Kasumi-1 (cell line): ENCODE measurements around the gene KRTAP5-3.

Experiments used
- DNase-seq, 2 experiments: peaks; one replicate each; lab custom pipeline; 2025; lab: John Stamatoyannopoulos, UW

KRTAP5-3 gene

DNA sequence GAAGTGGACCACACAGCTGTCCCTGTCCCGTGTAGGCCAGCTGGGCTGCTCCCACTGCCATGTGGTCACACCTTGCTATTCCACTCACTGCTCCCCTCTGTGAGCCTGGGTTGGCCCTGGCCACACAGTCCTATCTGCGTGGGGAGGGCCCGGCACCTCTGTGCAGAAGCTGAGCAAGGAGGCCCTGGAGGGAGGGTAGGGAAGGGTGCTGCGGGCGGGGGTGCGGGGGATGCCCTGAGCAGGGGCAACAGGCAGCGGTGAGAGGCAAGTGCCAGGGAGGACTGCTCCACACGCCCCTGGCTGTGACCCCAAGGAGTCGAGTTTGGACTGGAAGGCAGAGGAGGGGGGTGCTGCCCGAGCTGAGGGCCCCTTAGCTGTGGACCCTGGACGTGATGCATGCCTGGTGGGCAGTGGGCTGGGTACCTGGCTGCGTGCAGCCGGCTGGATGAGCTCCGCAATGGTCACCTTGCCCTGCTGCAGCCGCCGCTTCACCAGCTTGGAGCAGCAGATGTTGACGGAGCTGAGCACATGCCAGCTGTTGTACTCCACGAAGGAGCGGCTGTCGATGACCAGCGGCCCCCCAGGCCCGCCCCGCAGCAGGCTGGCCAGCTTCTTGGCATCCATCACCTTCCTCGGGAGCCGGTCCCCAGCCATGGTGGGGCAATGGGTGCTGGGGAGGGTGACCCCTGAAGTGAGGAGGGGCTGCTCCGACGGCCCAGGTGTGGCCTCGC is 42.9 kb downstream of the KRTAP5-3 start:
- DNase-seq: no peak

DNA sequence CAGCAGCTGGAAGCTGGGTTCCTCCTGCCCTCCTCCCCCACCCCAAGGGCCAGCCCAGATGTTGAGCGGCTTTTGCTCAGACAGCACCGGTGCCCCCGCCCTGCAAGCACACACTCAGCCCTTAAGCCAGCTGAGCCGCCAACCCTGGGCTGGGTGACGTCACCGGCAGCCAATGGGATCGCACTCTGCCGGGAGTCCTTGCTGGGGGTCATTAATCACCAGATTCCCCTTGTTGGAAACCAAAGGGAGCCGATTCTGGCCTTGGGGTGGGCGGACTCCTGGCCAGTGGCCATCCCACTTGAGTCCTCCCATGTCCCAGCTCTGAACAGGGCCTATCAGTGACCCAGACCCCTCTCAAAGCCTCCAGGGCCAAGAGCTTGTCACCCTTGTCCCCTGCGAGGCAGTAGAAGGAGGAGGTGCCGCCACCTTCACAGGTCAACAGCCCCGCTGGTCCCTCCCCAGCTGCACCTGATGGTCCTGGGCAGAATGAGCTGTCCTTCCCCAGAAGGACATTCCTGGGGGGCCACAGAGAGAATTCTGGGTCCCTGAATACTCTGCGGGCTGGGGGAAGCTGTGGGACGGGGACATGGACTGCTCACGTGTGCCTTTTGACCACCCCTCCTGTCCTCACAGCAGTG is 43.6 kb downstream of the KRTAP5-3 start:
- DNase-seq: no peak

DNA sequence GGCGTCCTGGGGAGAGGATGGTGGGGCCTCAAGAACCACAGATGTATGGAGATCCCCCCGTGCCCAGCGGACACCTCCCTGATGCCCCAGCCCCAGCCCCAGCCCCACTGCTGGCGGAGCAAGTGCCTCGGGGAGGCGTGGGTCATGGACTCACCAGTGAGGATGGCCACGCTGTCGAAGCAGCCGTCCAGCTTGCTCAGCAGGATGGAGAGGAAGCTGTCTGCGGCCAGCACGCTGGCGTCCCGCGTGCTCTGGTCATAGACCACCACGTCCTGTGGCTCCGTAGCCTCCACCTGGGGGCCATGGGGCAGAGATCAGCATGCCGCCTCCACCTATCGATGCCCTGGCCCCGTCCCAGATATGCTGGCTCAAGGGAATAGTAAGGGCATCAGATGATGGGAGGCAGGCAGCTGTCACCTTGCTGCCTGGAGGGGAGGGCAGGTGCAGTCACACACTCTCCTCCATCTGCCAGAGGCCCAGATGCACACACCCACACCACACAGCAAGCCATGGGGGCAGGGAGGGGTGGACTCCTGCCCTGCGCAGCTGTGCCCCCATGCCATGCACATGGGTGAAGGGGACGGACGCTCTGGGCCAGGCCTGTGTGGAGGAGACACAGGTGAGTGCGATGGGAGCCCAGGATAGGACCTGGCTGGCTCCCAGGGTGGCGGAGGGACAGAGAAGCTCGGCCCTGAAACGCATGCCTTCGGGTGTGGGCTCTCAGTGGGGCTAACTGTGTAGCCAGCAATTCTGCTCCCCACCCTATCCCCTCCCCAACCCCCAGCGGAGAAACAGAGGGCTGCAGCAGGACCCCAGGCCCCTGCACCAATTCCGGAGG is 44.3 kb downstream of the KRTAP5-3 start:
- no peak for DNase-seq

- no peak for DNase-seq
Measured at GRCh38 chr11:1563149-1563638, 45.1 kb downstream of the KRTAP5-3 start.

DNA sequence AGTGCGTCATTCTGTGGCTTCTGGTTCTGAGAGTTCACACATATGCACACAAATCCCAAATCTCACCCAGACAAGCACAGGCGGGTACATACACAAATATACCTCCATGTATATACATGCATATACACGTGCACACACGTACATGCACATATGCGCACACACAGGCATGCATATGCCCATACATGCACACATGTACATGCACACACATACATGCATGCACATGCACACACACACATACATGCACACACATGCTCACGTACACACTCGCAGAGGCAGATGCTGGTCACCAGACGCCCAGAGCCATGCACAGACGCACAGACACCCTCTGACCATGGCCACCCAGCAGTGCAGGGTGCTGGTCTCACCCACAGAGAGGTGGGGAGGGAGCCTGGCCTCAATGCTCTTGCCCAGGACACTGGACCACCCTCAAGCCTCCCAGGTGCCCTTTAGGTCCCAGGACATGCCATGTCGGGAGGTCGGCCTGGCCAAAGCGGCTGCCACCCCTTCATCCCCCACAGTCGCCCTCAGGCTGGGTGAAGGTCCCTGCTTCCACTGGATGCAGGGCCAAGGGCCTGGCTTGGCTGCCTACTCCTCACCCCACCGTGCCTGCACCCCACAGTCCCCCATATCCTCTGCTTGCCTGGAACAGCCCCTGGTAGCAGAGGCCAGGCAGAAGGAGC is 45.7 kb downstream of the KRTAP5-3 start:
- no peak for DNase-seq

DNA sequence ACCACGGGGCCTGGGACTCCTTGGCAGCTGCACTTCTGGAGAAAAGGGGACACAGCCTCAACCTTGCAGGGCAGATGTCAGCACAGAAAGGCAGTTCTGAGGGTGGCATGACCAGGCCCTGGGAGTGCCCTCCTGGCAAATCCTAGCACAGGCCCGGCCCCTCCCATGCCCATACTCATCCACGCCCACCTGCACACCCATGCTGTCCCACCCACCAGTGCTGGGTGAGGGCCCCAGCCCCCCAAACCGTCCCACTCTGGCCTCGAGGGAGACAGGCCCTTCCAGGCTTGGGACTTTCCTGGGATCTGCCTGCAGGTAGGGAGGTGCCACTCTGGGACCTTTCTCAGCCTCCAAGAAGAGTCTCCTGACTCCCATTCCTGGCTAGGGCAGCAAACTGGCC is 46.3 kb downstream of the KRTAP5-3 start:
- DNase-seq: no peak

GRCh38 chr11:1561266-1561665 is 47.0 kb downstream of the KRTAP5-3 start:
- DNase-seq: no peak

- no peak for DNase-seq
Measured at GRCh38 chr11:1560649-1561251, 47.5 kb downstream of the KRTAP5-3 start.

DNA sequence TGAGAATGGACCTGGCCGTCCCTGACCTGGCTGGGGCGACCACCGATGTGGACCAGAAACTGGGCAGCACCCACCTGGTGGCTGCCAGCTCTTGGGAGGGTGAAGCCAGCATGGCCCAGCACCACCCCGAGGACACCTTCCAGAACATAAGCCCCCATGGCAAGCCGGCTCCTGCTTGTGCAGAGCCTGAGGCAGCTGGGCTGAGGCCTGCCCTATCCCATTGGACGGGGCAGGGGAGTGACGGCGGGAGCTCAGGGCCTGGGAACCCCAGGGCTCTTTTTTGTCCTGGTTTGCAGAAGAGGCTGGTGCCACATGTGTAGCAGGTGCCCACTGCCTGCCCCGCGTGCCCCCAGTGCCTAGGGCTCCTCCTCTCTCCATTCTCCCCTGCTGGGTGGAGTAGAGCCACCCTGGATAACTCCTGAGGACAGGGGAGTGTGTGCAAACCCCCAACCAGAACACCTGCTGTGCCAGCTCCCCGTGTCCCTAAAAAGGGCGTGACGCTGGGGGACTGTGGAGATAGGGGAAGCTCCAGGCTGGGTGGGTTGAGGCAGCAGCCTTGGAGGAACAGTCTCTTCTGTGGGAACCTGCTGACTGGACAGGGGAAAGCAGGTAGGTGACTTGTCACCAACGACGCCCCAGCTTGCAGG is 48.1 kb downstream of the KRTAP5-3 start:
- DNase-seq: no peak

DNA sequence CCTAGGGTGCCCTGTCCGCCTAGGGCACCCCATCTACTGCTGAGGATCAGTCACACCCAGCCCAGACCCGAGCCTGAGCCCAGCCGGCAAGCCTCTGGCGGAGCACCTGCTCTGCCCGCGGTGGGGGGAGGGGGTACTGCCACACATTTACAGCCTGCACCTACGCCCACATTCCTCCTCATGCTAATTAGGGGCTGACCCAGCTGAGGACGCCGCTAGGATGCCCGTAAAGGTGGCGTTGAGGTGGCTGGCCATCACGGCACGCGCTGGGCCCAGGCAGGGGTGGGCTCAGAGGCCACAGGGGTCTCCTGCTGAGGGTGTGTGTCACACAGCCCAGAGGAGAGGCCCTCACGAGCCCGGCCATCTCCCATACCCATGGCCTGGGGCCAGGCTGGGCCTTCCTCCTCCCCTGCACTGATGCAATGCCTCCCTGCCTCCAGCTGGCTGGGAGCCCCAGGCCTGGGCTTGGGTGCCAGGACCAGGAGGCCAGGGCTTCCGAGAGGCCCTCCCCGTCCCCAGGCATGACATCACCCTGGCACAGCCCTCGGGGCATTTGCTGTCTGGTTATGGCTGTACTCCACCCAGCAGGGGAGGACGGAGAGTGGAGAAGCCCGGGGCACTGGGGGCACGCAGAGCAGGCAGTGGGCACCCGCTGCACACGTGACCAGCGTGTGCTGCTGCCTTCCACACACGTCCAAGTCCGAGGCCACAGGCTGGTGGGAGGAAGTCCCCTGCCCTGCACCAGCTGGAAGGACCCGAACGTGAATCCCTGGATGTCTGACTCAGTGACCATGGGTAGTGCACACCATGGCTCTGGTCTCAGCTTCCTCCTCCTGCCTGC is 48.9 kb downstream of the KRTAP5-3 start:
- DNase-seq: no peak

DNA sequence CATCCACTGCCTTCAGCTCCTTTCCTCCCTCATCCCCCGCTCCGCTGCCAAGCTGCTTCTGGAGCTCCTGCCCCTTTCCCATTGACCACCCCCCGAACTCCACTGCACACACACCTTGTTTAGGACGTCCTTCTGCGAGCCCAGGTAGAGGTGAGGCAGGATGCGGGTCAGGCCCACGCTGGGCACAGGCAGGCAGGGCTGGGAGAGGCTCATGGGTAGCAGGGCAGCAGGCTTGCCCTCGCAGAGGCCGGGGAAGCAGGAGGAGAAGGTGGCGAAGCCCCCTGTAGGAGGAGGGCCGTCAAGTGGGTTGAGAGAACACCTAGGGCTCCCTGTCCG is 49.5 kb downstream of the KRTAP5-3 start:
- DNase-seq: no peak

GRCh38 chr11:1557904-1558774 is 50.1 kb downstream of the KRTAP5-3 start:
- DNase-seq: no peak
